ENCODE data around the gene TAF11L3. TPM values are rescaled to one million over a fixed set of nuclear protein-coding genes. Genes with fewer than 3 reads are reported as not detected.

TAF11L3 gene
- total RNA-seq, 1 experiment from 2014 or later, result not detected

Small RNA genes lying within 50 kb of the gene (small RNA-seq; reads per million reads assigned to genes)
- gene AC106774.3, result not detected

Other genes starting within 250 kb of the TAF11L3 start
- gene TAF11L2, start 20.1 kb upstream of the TAF11L3 start, total RNA-seq (2014; rRNA removed; shearing (Covaris generic)), result not detected in 2 replicates
- gene TAF11L4, start 3.4 kb downstream of the TAF11L3 start, total RNA-seq (2014; rRNA removed; shearing (Covaris generic)), result not detected in 2 replicates
- gene TAF11L5, start 6.9 kb downstream of the TAF11L3 start, total RNA-seq (2014; rRNA removed; shearing (Covaris generic)), result not detected in 2 replicates
- gene TAF11L6, start 10.3 kb downstream of the TAF11L3 start, total RNA-seq (2014; rRNA removed; shearing (Covaris generic)), result not detected in 2 replicates
- gene TAF11L7, start 67.4 kb downstream of the TAF11L3 start, total RNA-seq (2014; rRNA removed; shearing (Covaris generic)), result not detected in 2 replicates
- not detected in 2 replicates for gene TAF11L8, start 72.6 kb downstream of the TAF11L3 start, total RNA-seq (2014; rRNA removed; shearing (Covaris generic))
- gene TAF11L9, start 76.0 kb downstream of the TAF11L3 start, total RNA-seq (2014; rRNA removed; shearing (Covaris generic)), result not detected in 2 replicates
- gene TAF11L10, start 79.5 kb downstream of the TAF11L3 start, total RNA-seq (2014; rRNA removed; shearing (Covaris generic)), result not detected in 2 replicates
- not detected in 2 replicates for gene TAF11L11, start 85.8 kb downstream of the TAF11L3 start, total RNA-seq (2014; rRNA removed; shearing (Covaris generic))
- gene TAF11L12, start 92.0 kb downstream of the TAF11L3 start, total RNA-seq (2014; rRNA removed; shearing (Covaris generic)), result not detected in 2 replicates
- gene TAF11L13, start 113.7 kb downstream of the TAF11L3 start, total RNA-seq (2014; rRNA removed; shearing (Covaris generic)), result not detected in 2 replicates
- not detected in 2 replicates for gene TAF11L14, start 116.1 kb downstream of the TAF11L3 start, total RNA-seq (2014; rRNA removed; shearing (Covaris generic))

All from HT-29 (cell line).